Activated CD8-positive, alpha-beta T cell treated with anti-CD3 and anti-CD28 coated beads, Interleukin-2, amount 10 ng/mL, durations not matched to agents 7 days and 5 days (primary cell): ENCODE results near the gene TRH. TPM values are rescaled to one million over a fixed set of nuclear protein-coding genes. Genes with fewer than 3 reads are reported as not detected.

ENCODE experiments used
- ATAC-seq: fragments of 150-1000 bp; cut with Tn5 transposase; one replicate; pipeline ENCODE4 v1.10.0; 2021; ENCODE audit warnings: moderate library complexity
- CTCF ChIA-PET: fragments of 350-600 bp; sonication (Branson Sonifier 250); formaldehyde crosslinking; loops from one replicate; lab custom pipeline; 2021; ENCODE audit warnings: antibody characterized with exemption; lab: Charles Lee
- POLR2A ChIA-PET: fragments of 350-600 bp; sonication (Branson Sonifier 250); formaldehyde crosslinking; loops from one replicate; lab custom pipeline; 2021; ENCODE audit warnings: antibody characterized with exemption; lab: Charles Lee
- DNase-seq: peaks from one replicate; pipeline ENCODE4 v3.0.0-alpha.2; 2020
- H3K27ac Mint-ChIP-seq: one replicate; pipeline ENCODE4 v1.8.0; 2021; ENCODE audit warnings: mild to moderate bottlenecking, mixed read lengths
- H3K27me3 Mint-ChIP-seq: one replicate; pipeline ENCODE4 v1.8.0; 2021; ENCODE audit warnings: low read depth, mixed read lengths
- H3K36me3 Mint-ChIP-seq: one replicate; pipeline ENCODE4 v1.8.0; 2021; ENCODE audit warnings: low read depth, mixed read lengths
- H3K4me1 Mint-ChIP-seq: one replicate; pipeline ENCODE4 v1.8.0; 2021; ENCODE audit warnings: low read depth, mixed read lengths
- H3K4me3 Mint-ChIP-seq: one replicate; pipeline ENCODE4 v1.8.0; 2021; ENCODE audit warnings: mild to moderate bottlenecking, mixed read lengths
- H3K9me3 Mint-ChIP-seq: one replicate; pipeline ENCODE4 v1.8.0; 2022; ENCODE audit warnings: mixed read lengths; ENCODE audit not compliant: insufficient read depth
- total RNA-seq, 2 experiments: library from RNA; stranded (reverse); gene quantifications; one replicate each; pipeline ENCODE4 v1.2.3, GENCODE V29; 2021

TRH gene
- not detected for total RNA-seq

- DNase-seq = no peak
- ChIA-PET POLR2A (no interaction called here), CTCF (no interaction called here)
- H3K36me3 Mint-ChIP-seq = no peaks in the 10 kb centered on the region
- no peak within 1 kb of the TSS for H3K27ac Mint-ChIP-seq
- H3K4me3 Mint-ChIP-seq = no peak within 1 kb of the TSS
- no peaks in the 10 kb centered on the region for H3K9me3 Mint-ChIP-seq
- peaks cover 57% of the 10 kb centered on the region for H3K27me3 Mint-ChIP-seq
- peaks cover 4% of the 10 kb centered on the region for H3K4me1 Mint-ChIP-seq
- no peak for ATAC-seq
These were observed at the start of gene TRH for GRCh38 chr3:129974564-129974832. Gene TRH (plus strand): TSS chr3:129974720. CDS start chr3:129975817, 1,097 bp downstream.

DNA sequence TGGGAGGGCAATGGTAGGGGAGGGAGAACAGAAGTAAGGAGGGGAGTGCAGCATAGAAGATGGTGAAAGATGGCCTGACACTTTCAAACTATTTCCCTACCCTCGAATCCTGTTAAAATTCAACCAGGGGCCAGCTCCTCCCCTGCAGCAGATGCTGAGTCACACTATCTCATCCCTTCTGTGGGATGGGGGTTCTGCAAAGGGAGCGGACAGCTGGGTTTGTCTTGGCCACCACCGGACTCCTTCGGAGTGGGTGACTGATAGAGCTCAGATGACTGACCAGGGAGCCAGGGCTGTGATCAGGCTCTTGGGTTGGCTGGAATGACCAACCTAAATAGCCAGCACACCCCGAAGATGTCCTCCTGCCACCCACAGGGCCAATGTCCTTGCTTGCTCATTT lies 47.4 kb upstream of the TRH start:
- CTCF ChIA-PET = no interaction called here

GRCh38 chr3:129929383-129929782 lies 45.1 kb upstream of the TRH start:
- ChIA-PET POLR2A (no interaction called here), CTCF (interaction anchor here (0.7 to 1.7 kb wide), 2 partner anchors 169 to 279 kb away, joined by 3 to 4 read pairs; no protein-coding TSS in a partner anchor)
- DNase-seq (no peak), ATAC-seq (no peak)
- H3K4me3 Mint-ChIP-seq = no peak overlapping the region
- peaks cover 2% of the 10 kb centered on the region for H3K36me3 Mint-ChIP-seq
- no peaks in the 10 kb centered on the region for H3K4me1 Mint-ChIP-seq
- H3K27me3 Mint-ChIP-seq = peaks cover 3% of the 10 kb centered on the region
- H3K27ac Mint-ChIP-seq = no peak overlapping the region
- peaks cover 6% of the 10 kb centered on the region for H3K9me3 Mint-ChIP-seq

More for the DNA sequence above, 47.4 kb upstream of the TRH start:
- H3K9me3 Mint-ChIP-seq = peaks cover 6% of the 10 kb centered on the region
- peaks cover 3% of the 10 kb centered on the region for H3K27me3 Mint-ChIP-seq
- H3K4me3 Mint-ChIP-seq = no peak overlapping the region
- H3K4me1 Mint-ChIP-seq = no peaks in the 10 kb centered on the region
- POLR2A ChIA-PET = no interaction called here
- DNase-seq (no peak), ATAC-seq (no peak)
- H3K36me3 Mint-ChIP-seq = peaks cover 2% of the 10 kb centered on the region
- no peak overlapping the region for H3K27ac Mint-ChIP-seq

DNA sequence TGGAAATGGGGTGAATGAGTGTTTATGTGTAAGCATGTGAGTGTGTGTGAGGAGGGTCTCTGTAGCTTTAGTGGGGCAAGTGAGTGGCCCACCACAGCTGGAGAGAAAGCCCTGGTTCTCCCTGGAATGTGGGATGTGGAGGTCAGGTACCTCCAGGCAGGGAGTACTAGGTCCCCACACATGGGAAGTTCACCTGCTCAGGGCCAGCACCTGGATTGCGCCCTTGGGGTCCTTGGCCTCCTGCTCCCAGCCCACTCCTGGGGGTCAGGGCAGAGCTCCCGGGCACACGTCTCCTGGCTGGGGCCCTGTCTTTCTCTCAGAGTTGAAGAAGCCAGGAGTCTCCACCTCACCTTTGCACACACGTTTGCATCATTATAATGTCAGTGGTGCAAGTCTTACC lies 41.0 kb upstream of the TRH start:
- Mint-ChIP-seq H3K27me3 (peaks cover 5% of the 10 kb centered on the region), H3K4me1 (peaks cover 2% of the 10 kb centered on the region), H3K27ac (no peak overlapping the region), H3K9me3 (peaks cover 6% of the 10 kb centered on the region), H3K4me3 (no peak overlapping the region), H3K36me3 (peaks cover 2% of the 10 kb centered on the region)
- ChIA-PET POLR2A (no interaction called here), CTCF (interaction anchor here (0.8 to 1.6 kb wide), 10 partner anchors 8 to 550 kb away, joined by 3 to 8 read pairs (median 4); no protein-coding TSS in a partner anchor)
- ATAC-seq = no peak
- DNase-seq = no peak

- Mint-ChIP-seq H3K27me3 (peaks cover 5% of the 10 kb centered on the region), H3K27ac (no peak overlapping the region), H3K4me3 (no peak overlapping the region), H3K4me1 (peaks cover 2% of the 10 kb centered on the region), H3K36me3 (peaks cover 2% of the 10 kb centered on the region), H3K9me3 (peaks cover 4% of the 10 kb centered on the region)
- ATAC-seq (peak; percentile 46), DNase-seq (peak; percentile 28)
- POLR2A ChIA-PET = no interaction called here
- CTCF ChIA-PET = interaction anchor here (0.7 to 1.6 kb wide), 15 partner anchors 9 to 551 kb away, joined by 3 to 8 read pairs (median 3); no protein-coding TSS in a partner anchor
These were observed 40.0 kb upstream of the TRH start for GRCh38 chr3:129934234-129935123.

- CTCF ChIA-PET = no interaction called here
- no peaks in the 10 kb centered on the region for H3K36me3 Mint-ChIP-seq
These were observed 37.8 kb upstream of the TRH start for GRCh38 chr3:129936757-129937156.

DNA sequence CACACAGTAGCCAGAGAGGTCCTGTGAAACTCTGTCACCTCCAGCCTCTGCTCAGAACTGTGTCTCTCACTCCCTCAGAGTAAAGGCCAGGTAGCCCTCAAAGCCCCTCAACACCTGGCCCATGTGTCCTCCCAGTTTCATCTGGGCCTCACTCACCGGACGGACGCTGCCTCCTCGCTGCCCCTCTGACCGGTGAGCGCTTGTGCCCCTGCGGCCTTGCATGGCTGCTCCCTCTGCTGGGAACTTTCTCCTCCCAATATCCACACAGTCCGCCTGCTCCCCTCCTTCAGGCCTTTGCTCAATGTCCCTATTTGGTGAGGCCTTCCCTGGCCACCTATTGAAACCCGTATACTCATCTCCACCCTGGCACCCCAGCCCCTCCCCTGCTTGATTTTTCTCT lies 36.8 kb upstream of the TRH start:
- H3K4me3 Mint-ChIP-seq = no peak overlapping the region
- H3K4me1 Mint-ChIP-seq = peaks cover 2% of the 10 kb centered on the region
- H3K9me3 Mint-ChIP-seq = no peaks in the 10 kb centered on the region
- ChIA-PET POLR2A (no interaction called here), CTCF (interaction anchor here (0.8 to 1.5 kb wide), 3 partner anchors 57 to 310 kb away, joined by 3 to 5 read pairs (median 3); no protein-coding TSS in a partner anchor)
- H3K36me3 Mint-ChIP-seq = no peaks in the 10 kb centered on the region
- no peak for DNase-seq
- H3K27ac Mint-ChIP-seq = no peak overlapping the region
- peaks cover 1% of the 10 kb centered on the region for H3K27me3 Mint-ChIP-seq
- no peak for ATAC-seq

More at GRCh38 chr3:129936757-129937156, 37.8 kb upstream of the TRH start:
- peaks cover 1% of the 10 kb centered on the region for H3K27me3 Mint-ChIP-seq
- ATAC-seq (peak; percentile 62), DNase-seq (peak; percentile 38)
- H3K4me3 Mint-ChIP-seq = peak overlapping the region; percentile 28
- H3K9me3 Mint-ChIP-seq = no peaks in the 10 kb centered on the region
- H3K27ac Mint-ChIP-seq = no peak overlapping the region
- H3K4me1 Mint-ChIP-seq = peaks cover 2% of the 10 kb centered on the region
- POLR2A ChIA-PET = no interaction called here

DNA sequence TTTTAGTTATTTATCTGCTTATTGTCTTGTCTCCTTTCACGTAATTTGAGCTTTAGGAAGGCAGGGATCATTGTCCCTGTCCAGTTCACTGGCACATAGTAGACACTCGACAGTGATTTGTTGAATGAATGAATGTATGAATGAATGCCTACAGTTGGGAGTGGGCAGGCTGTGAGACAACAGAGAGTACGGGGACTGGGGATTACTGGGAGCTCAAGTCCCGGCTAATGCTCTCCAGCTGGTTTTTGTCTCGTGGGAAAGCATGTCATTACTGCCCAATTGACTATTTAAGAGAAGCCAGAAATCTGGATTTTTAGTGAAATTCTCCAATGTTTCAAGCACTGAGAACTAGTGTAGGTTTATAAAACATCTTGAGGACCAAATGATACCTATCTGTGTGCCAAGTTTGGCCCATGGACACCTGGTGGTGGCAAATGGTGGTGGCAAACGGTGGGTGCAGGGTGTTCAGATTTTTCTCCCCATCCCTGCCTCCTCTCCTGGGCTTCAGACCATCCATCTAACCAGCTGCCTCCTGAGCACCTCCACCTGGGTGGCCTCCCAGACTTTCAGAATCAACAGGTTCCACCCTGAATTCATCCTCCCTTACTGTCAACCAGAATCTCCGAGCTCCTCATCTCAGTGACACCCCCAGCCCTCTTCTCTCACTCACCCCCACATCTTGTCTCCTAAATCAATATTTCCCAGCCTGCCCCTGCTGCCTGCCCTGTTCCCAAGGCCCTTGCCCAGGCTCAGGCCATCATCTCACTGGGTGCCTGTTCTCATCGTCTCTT lies 36.2 kb upstream of the TRH start:
- H3K4me3 Mint-ChIP-seq = no peak overlapping the region
- CTCF ChIA-PET = interaction anchor here (0.8 to 1.5 kb wide), 3 partner anchors 57 to 311 kb away, joined by 3 to 5 read pairs (median 3); no protein-coding TSS in a partner anchor
- POLR2A ChIA-PET = no interaction called here

DNA sequence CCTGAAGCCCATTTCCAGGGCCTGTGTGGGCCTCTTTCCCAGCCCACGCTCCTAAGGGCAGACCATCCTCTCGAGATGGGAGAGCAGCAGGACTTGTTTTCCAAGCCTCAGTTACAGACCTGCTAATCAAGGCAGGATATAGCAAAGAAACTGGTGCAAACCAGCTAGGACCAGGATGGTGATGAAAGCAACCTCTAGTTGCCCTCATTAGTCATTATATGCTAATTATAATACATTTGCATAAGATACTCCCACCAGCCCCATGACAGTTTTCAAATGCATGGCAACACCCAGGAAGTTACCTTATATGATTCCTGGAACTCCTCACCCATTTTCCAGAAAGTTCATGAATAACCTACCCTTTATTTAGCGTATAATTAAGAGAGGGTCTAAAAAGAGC lies 34.4 kb upstream of the TRH start:
- Mint-ChIP-seq H3K4me3 (no peak overlapping the region), H3K36me3 (no peaks in the 10 kb centered on the region), H3K4me1 (peaks cover 2% of the 10 kb centered on the region), H3K27me3 (peaks cover 9% of the 10 kb centered on the region), H3K9me3 (no peaks in the 10 kb centered on the region), H3K27ac (no peak overlapping the region)
- ChIA-PET POLR2A (no interaction called here), CTCF (interaction anchor here (1.0 to 4.5 kb wide), 3 partner anchors 15 to 165 kb away, joined by 3 to 26 read pairs (median 23); no protein-coding TSS in a partner anchor)
- ATAC-seq (no peak), DNase-seq (no peak)

More for the DNA sequence above, 36.2 kb upstream of the TRH start:
- peaks cover 2% of the 10 kb centered on the region for H3K4me1 Mint-ChIP-seq
- no peak overlapping the region for H3K27ac Mint-ChIP-seq
- ATAC-seq (no peak), DNase-seq (no peak)
- peaks cover 3% of the 10 kb centered on the region for H3K27me3 Mint-ChIP-seq
- H3K36me3 Mint-ChIP-seq = no peaks in the 10 kb centered on the region
- H3K9me3 Mint-ChIP-seq = no peaks in the 10 kb centered on the region

DNA sequence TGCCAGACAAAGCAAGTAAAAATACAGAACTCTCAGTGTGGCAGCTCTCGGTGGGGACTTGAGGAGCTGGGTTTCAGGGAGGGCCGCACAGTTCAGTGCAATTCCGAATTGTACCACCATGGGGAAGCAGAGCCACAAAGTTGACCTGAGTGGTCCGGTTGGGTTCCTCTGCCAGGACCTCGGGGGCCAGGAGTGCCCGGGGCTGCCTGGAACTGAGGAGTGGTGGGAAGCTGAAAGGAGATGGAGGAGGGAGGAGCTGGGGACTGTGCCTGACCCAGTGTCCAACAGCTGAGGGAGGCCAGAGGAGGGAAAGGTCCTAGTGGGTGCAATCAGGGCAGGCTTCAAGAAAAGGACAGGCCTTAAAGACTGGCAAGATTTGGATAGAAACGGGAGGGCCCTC lies 32.2 kb upstream of the TRH start:
- peaks cover 10% of the 10 kb centered on the region for H3K27me3 Mint-ChIP-seq
- H3K4me3 Mint-ChIP-seq = no peak overlapping the region
- ATAC-seq (peak; percentile 72), DNase-seq (peak; percentile 52)
- no peaks in the 10 kb centered on the region for H3K9me3 Mint-ChIP-seq
- no peak overlapping the region for H3K27ac Mint-ChIP-seq
- POLR2A ChIA-PET = interaction anchor here (0.6 kb wide), 1 partner anchor 566 kb away, joined by 4 read pairs; no protein-coding TSS in a partner anchor
- H3K36me3 Mint-ChIP-seq = no peaks in the 10 kb centered on the region
- H3K4me1 Mint-ChIP-seq = no peaks in the 10 kb centered on the region
- CTCF ChIA-PET = interaction anchor here (0.6 to 4.5 kb wide), 23 partner anchors 8 to 314 kb away, joined by 3 to 26 read pairs (median 4); partner anchors contain the start of gene TMCC1

- no peak overlapping the region for H3K4me3 Mint-ChIP-seq
- H3K4me1 Mint-ChIP-seq = no peaks in the 10 kb centered on the region
- no peak for DNase-seq
- H3K27me3 Mint-ChIP-seq = peaks cover 13% of the 10 kb centered on the region
- H3K36me3 Mint-ChIP-seq = no peaks in the 10 kb centered on the region
- CTCF ChIA-PET = interaction anchor here (1.1 to 4.5 kb wide), 15 partner anchors 7 to 315 kb away, joined by 3 to 26 read pairs (median 5); no protein-coding TSS in a partner anchor
- POLR2A ChIA-PET = interaction anchor here (0.6 kb wide), 1 partner anchor 566 kb away, joined by 4 read pairs; no protein-coding TSS in a partner anchor
- ATAC-seq = no peak
- no peak overlapping the region for H3K27ac Mint-ChIP-seq
- H3K9me3 Mint-ChIP-seq = no peaks in the 10 kb centered on the region
These were observed 31.5 kb upstream of the TRH start for GRCh38 chr3:129943020-129943419.
